SK-N-SH treated with all-trans-retinoic acid at 6 μM for 48 hours (cell line): ENCODE results near the gene RGMB.

Experiments used
- ATAC-seq: fragments of 200-7000 bp; cut with Tn5 transposase; 3 replicates; pipeline ENCODE4 v1.9.1; 2020; ENCODE audit warnings: mild to moderate bottlenecking, moderate library complexity
- ARNTL ChIP-seq: fragments of 450-650 bp; formaldehyde crosslinking; IDR thresholded peaks from 2 replicates; pipeline ENCODE4 v1.5.0; 2020; ENCODE audit warnings: low read depth, mild to moderate bottlenecking, moderate library complexity, borderline replicate concordance
- CSDC2 ChIP-seq: fragments of 250-450 bp; sonication (Bioruptor Pico); IDR thresholded peaks from 2 replicates; pipeline ENCODE4 v1.5.0; 2020; ENCODE audit warnings: mild to moderate bottlenecking, moderate library complexity
- CSRNP3 ChIP-seq: fragments of 250-450 bp; sonication (Bioruptor Pico); IDR thresholded peaks from 2 replicates; pipeline ENCODE4 v1.5.1; 2021; ENCODE audit warnings: mild to moderate bottlenecking, moderate library complexity
- ESRRG ChIP-seq: fragments of 250-450 bp; sonication (Bioruptor Pico); IDR thresholded peaks from 2 replicates; pipeline ENCODE4 v1.6.1; 2021; ENCODE audit warnings: mild to moderate bottlenecking
- GLIS3 ChIP-seq: fragments of 250-450 bp; sonication (Bioruptor Pico); IDR thresholded peaks from 2 replicates; pipeline ENCODE4 v1.5.0; 2020; ENCODE audit warnings: mild to moderate bottlenecking, moderate library complexity
- ISL1 ChIP-seq: fragments of 250-450 bp; sonication (Bioruptor Pico); IDR thresholded peaks from 2 replicates; pipeline ENCODE4 v2.1.2; 2022; ENCODE audit warnings: mild to moderate bottlenecking, moderate library complexity
- OSR1 ChIP-seq: fragments of 250-450 bp; sonication (Bioruptor Pico); IDR thresholded peaks from 2 replicates; pipeline ENCODE4 v1.8.0; 2022; ENCODE audit warnings: moderate library complexity, mild to moderate bottlenecking, inconsistent platforms
- PATZ1 ChIP-seq: fragments of 250-450 bp; sonication (Bioruptor Pico); IDR thresholded peaks from 2 replicates; pipeline ENCODE4 v1.8.0; 2020; ENCODE audit warnings: mild to moderate bottlenecking, moderate library complexity, borderline replicate concordance
- POU6F1 ChIP-seq: fragments of 250-450 bp; sonication (Bioruptor Pico); IDR thresholded peaks from 2 replicates; pipeline ENCODE4 v1.8.0; 2021; ENCODE audit warnings: low read depth, mild to moderate bottlenecking, moderate library complexity, borderline replicate concordance
- PPARA ChIP-seq: fragments of 250-450 bp; sonication (Bioruptor Pico); IDR thresholded peaks from 2 replicates; pipeline ENCODE4 v1.5.0; 2020; ENCODE audit warnings: mild to moderate bottlenecking, borderline replicate concordance
- RARB ChIP-seq: fragments of 250-450 bp; sonication (Bioruptor Pico); IDR thresholded peaks from 2 replicates; pipeline ENCODE4 v1.8.0; 2021; ENCODE audit warnings: mild to moderate bottlenecking, moderate library complexity
- SNAI2 ChIP-seq: fragments of 250-450 bp; sonication (Bioruptor Pico); IDR thresholded peaks from 2 replicates; pipeline ENCODE4 v1.5.0; 2020; ENCODE audit warnings: mild to moderate bottlenecking, moderate library complexity
- TCF4 ChIP-seq: fragments of 250-450 bp; sonication (Bioruptor Pico); IDR thresholded peaks from 2 replicates; pipeline ENCODE4 v1.8.0; 2021; ENCODE audit warnings: mild to moderate bottlenecking, moderate library complexity, borderline replicate concordance
- TOX ChIP-seq: fragments of 250-450 bp; sonication (Bioruptor Pico); IDR thresholded peaks from 2 replicates; pipeline ENCODE4 v1.8.0; 2021; ENCODE audit warnings: mild to moderate bottlenecking, moderate library complexity, borderline replicate concordance
- TSHZ2 ChIP-seq: fragments of 250-450 bp; sonication (Bioruptor Pico); IDR thresholded peaks from 2 replicates; pipeline ENCODE4 v1.5.0; 2020; ENCODE audit warnings: mild to moderate bottlenecking, moderate library complexity
- ZC3H10 ChIP-seq: fragments of 250-450 bp; sonication (Bioruptor Pico); IDR thresholded peaks from 2 replicates; pipeline ENCODE4 v1.5.1; 2021; ENCODE audit warnings: mild to moderate bottlenecking, moderate library complexity
- ZFP3 ChIP-seq: fragments of 250-450 bp; sonication (Bioruptor Pico); IDR thresholded peaks from 2 replicates; pipeline ENCODE4 v1.5.0; 2020; ENCODE audit warnings: mild to moderate bottlenecking, moderate library complexity
- ZFP30 ChIP-seq: fragments of 450-650 bp; formaldehyde crosslinking; IDR thresholded peaks from 2 replicates; pipeline ENCODE4 v1.5.0; 2022; ENCODE audit warnings: mild to moderate bottlenecking, moderate library complexity
- ZNF565 ChIP-seq: fragments of 450-650 bp; formaldehyde crosslinking; conservative IDR thresholded peaks from 2 replicates; pipeline ENCODE4 v1.5.0; 2020; ENCODE audit warnings: low read depth, mild to moderate bottlenecking, moderate library complexity
- ZNF8 ChIP-seq: fragments of 450-650 bp; formaldehyde crosslinking; IDR thresholded peaks from 2 replicates; pipeline ENCODE4 v1.5.0; 2020; ENCODE audit warnings: mild to moderate bottlenecking, moderate library complexity

RGMB gene

GRCh38 chr5:98779264-98779877 is 5.9 kb downstream of the RGMB start:
- TF ChIP-seq CSDC2 (CRISPR knock-in tag) (no peak), POU6F1 (no peak), CSRNP3 (CRISPR knock-in tag) (no peak), PPARA (no peak), ZFP3 (CRISPR knock-in tag) (no peak), ZNF8 (no peak), ZNF565 (CRISPR knock-in tag) (no peak), TCF4 (CRISPR knock-in tag) (no peak), SNAI2 (CRISPR knock-in tag) (no peak), RARB (CRISPR knock-in tag) (no peak), ZC3H10 (CRISPR knock-in tag) (no peak)
- ATAC-seq = no peak

- ATAC-seq = no peak
Measured at GRCh38 chr5:98780390-98780789, 6.9 kb downstream of the RGMB start.

More at GRCh38 chr5:98780390-98780789, 6.9 kb downstream of the RGMB start:
- no peak for TF ChIP-seq PATZ1 (CRISPR knock-in tag)
- no peak for TF ChIP-seq PPARA
- TF ChIP-seq TCF4 (CRISPR knock-in tag) = no peak
- no peak for TF ChIP-seq CSRNP3 (CRISPR knock-in tag)
- no peak for TF ChIP-seq GLIS3 (CRISPR knock-in tag)
- no peak for TF ChIP-seq ZC3H10 (CRISPR knock-in tag)
- no peak for TF ChIP-seq ARNTL (CRISPR knock-in tag)
- no peak for TF ChIP-seq TOX (CRISPR knock-in tag)
- TF ChIP-seq ZFP3 (CRISPR knock-in tag) = no peak
- TF ChIP-seq POU6F1 = no peak
- TF ChIP-seq ZFP30 (CRISPR knock-in tag) = no peak
- TF ChIP-seq ESRRG (CRISPR knock-in tag) = no peak
- no peak for TF ChIP-seq OSR1 (CRISPR knock-in tag)
- no peak for TF ChIP-seq CSDC2 (CRISPR knock-in tag)
- no peak for TF ChIP-seq ZNF565 (CRISPR knock-in tag)
- no peak for TF ChIP-seq TSHZ2 (CRISPR knock-in tag)
- no peak for TF ChIP-seq ZNF8
- no peak for TF ChIP-seq RARB (CRISPR knock-in tag)
- no peak for TF ChIP-seq SNAI2 (CRISPR knock-in tag)
- TF ChIP-seq ISL1 (CRISPR knock-in tag) = no peak
